ENCODE results near the gene ARL6IP5.

ARL6IP5 gene

GRCh38 chr3:69058180-69058946 lies 26.4 kb upstream of the ARL6IP5 start:
- TF ChIP-seq OSR1 (CRISPR knock-in tag; IDR thresholded peaks at IDR 0.05) (no peak), GLIS3 (CRISPR knock-in tag; IDR thresholded peaks at IDR 0.05) (no peak), PATZ1 (CRISPR knock-in tag; IDR thresholded peaks at IDR 0.05; ENCODE audit: borderline replicate concordance) (no peak), CSRNP3 (CRISPR knock-in tag; IDR thresholded peaks at IDR 0.05) (no peak), TCF4 (CRISPR knock-in tag; IDR thresholded peaks at IDR 0.05; ENCODE audit: borderline replicate concordance) (no peak), ZNF8 (CRISPR knock-in tag; IDR thresholded peaks at IDR 0.05) (no peak), ESRRG (CRISPR knock-in tag; IDR thresholded peaks at IDR 0.05) (no peak), ZC3H10 (CRISPR knock-in tag; IDR thresholded peaks at IDR 0.05) (no peak), ZFP30 (CRISPR knock-in tag; IDR thresholded peaks at IDR 0.05) (no peak), TOX (CRISPR knock-in tag; IDR thresholded peaks at IDR 0.05; ENCODE audit: borderline replicate concordance) (no peak), ZNF565 (CRISPR knock-in tag; conservative IDR thresholded peaks at IDR 0.05; ENCODE audit: low read depth) (no peak), ISL1 (CRISPR knock-in tag; IDR thresholded peaks at IDR 0.05) (no peak), CSDC2 (CRISPR knock-in tag; IDR thresholded peaks at IDR 0.05) (no peak), ARNTL (CRISPR knock-in tag; IDR thresholded peaks at IDR 0.05; ENCODE audit: borderline replicate concordance, low read depth) (no peak), RARB (CRISPR knock-in tag; IDR thresholded peaks at IDR 0.05) (no peak), BACH2 (CRISPR knock-in tag; IDR thresholded peaks at IDR 0.05; ENCODE audit: borderline replicate concordance) (no peak)
- TF ChIP-seq, protein P1, sequence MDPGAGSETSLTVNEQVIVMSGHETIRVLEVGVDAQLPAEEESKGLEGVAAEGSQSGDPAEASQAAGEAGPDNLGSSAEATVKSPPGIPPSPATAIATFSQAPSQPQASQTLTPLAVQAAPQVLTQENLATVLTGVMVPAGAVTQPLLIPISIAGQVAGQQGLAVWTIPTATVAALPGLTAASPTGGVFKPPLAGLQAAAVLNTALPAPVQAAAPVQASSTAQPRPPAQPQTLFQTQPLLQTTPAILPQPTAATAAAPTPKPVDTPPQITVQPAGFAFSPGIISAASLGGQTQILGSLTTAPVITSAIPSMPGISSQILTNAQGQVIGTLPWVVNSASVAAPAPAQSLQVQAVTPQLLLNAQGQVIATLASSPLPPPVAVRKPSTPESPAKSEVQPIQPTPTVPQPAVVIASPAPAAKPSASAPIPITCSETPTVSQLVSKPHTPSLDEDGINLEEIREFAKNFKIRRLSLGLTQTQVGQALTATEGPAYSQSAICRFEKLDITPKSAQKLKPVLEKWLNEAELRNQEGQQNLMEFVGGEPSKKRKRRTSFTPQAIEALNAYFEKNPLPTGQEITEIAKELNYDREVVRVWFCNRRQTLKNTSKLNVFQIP (CRISPR knock-in tag; IDR thresholded peaks at IDR 0.05; ENCODE audit: borderline replicate concordance, low read depth) = no peak
- TF ChIP-seq, protein P2, sequence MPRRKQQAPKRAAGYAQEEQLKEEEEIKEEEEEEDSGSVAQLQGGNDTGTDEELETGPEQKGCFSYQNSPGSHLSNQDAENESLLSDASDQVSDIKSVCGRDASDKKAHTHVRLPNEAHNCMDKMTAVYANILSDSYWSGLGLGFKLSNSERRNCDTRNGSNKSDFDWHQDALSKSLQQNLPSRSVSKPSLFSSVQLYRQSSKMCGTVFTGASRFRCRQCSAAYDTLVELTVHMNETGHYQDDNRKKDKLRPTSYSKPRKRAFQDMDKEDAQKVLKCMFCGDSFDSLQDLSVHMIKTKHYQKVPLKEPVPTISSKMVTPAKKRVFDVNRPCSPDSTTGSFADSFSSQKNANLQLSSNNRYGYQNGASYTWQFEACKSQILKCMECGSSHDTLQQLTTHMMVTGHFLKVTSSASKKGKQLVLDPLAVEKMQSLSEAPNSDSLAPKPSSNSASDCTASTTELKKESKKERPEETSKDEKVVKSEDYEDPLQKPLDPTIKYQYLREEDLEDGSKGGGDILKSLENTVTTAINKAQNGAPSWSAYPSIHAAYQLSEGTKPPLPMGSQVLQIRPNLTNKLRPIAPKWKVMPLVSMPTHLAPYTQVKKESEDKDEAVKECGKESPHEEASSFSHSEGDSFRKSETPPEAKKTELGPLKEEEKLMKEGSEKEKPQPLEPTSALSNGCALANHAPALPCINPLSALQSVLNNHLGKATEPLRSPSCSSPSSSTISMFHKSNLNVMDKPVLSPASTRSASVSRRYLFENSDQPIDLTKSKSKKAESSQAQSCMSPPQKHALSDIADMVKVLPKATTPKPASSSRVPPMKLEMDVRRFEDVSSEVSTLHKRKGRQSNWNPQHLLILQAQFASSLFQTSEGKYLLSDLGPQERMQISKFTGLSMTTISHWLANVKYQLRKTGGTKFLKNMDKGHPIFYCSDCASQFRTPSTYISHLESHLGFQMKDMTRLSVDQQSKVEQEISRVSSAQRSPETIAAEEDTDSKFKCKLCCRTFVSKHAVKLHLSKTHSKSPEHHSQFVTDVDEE (CRISPR knock-in tag; IDR thresholded peaks at IDR 0.05) = no peak
- ATAC-seq = no peak

GRCh38 chr3:69058947-69059224 lies 25.9 kb upstream of the ARL6IP5 start:
- no peak for ATAC-seq
- TF ChIP-seq ZNF70 (CRISPR knock-in tag; IDR thresholded peaks at IDR 0.05) (no peak), ZC3H10 (CRISPR knock-in tag; IDR thresholded peaks at IDR 0.05) (no peak), PPARA (CRISPR knock-in tag; IDR thresholded peaks at IDR 0.05; ENCODE audit: borderline replicate concordance) (no peak), ZNF8 (CRISPR knock-in tag; IDR thresholded peaks at IDR 0.05) (no peak)
- TF ChIP-seq, protein P1 (CRISPR knock-in tag; IDR thresholded peaks at IDR 0.05; ENCODE audit: borderline replicate concordance, low read depth) = no peak

GRCh38 chr3:69059688-69060087 lies 25.0 kb upstream of the ARL6IP5 start:
- TF ChIP-seq ZC3H10 (CRISPR knock-in tag; IDR thresholded peaks at IDR 0.05) = no peak
- TF ChIP-seq SNAI2 (CRISPR knock-in tag; IDR thresholded peaks at IDR 0.05) = no peak
- no peak for TF ChIP-seq ZNF8 (CRISPR knock-in tag; IDR thresholded peaks at IDR 0.05)
- TF ChIP-seq ESRRG (CRISPR knock-in tag; IDR thresholded peaks at IDR 0.05) = no peak
- no peak for TF ChIP-seq CSDC2 (CRISPR knock-in tag; IDR thresholded peaks at IDR 0.05)
- no peak for TF ChIP-seq PPARA (CRISPR knock-in tag; IDR thresholded peaks at IDR 0.05; ENCODE audit: borderline replicate concordance)
- TF ChIP-seq ISL1 (CRISPR knock-in tag; IDR thresholded peaks at IDR 0.05) = no peak
- no peak for TF ChIP-seq ARNTL (CRISPR knock-in tag; IDR thresholded peaks at IDR 0.05; ENCODE audit: borderline replicate concordance, low read depth)
- no peak for TF ChIP-seq ZNF565 (CRISPR knock-in tag; conservative IDR thresholded peaks at IDR 0.05; ENCODE audit: low read depth)
- ATAC-seq = no peak

Measured in SK-N-SH treated with all-trans-retinoic acid at 6 μM for 48 hours (cell line).